Glomerular visceral epithelial cell (primary cell): ENCODE data around the gene ABCA7.
"Not testable (repeated sequence)": the region's sequence is repeated elsewhere in the genome, so short reads cannot be mapped to it uniquely, and the experiment has no call there.

ENCODE experiments used
- DNase-seq: peaks from one replicate; pipeline ENCODE4 v3.0.0-alpha.2; 2016; ENCODE audit errors: extremely low spot score

ABCA7 gene

GRCh38 chr19:1105008-1105872 is 65.3 kb downstream of the ABCA7 start:
- DNase-seq = peak; percentile 40

- no peak for DNase-seq
These were observed 66.2 kb downstream of the ABCA7 start for GRCh38 chr19:1105873-1106840.

- DNase-seq = peak; percentile 64
These were observed 67.1 kb downstream of the ABCA7 start for GRCh38 chr19:1106841-1107660.

GRCh38 chr19:1107661-1108261 is 67.9 kb downstream of the ABCA7 start:
- DNase-seq = no peak

- DNase-seq = no peak
These were observed 68.6 kb downstream of the ABCA7 start for GRCh38 chr19:1108291-1109031.

- DNase-seq = no peak
These were observed 69.2 kb downstream of the ABCA7 start for GRCh38 chr19:1109032-1109551.

GRCh38 chr19:1109697-1110671 is 70.1 kb downstream of the ABCA7 start:
- no peak for DNase-seq

GRCh38 chr19:1110809-1111640 is 71.1 kb downstream of the ABCA7 start:
- DNase-seq = no peak

GRCh38 chr19:1111641-1112267 is 71.8 kb downstream of the ABCA7 start:
- no peak for DNase-seq

GRCh38 chr19:1112268-1113029 is 72.5 kb downstream of the ABCA7 start:
- DNase-seq = no peak

GRCh38 chr19:1113030-1113985 is 73.4 kb downstream of the ABCA7 start:
- peak; percentile 86 for DNase-seq

- no peak for DNase-seq
These were observed 74.1 kb downstream of the ABCA7 start for GRCh38 chr19:1113986-1114483.

GRCh38 chr19:1114728-1115127 is 74.8 kb downstream of the ABCA7 start:
- DNase-seq = not testable (repeated sequence)
